ENCODE data around the gene PDE6G.
"Not testable (repeated sequence)": the region's sequence is repeated elsewhere in the genome, so short reads cannot be mapped to it uniquely, and the experiment has no call there.

Gene PDE6G

GRCh38 chr17:81635431-81635830 is 20.9 kb downstream of the PDE6G start:
- no peak for DNase-seq (ENCODE audit: low read depth, low spot score)

GRCh38 chr17:81631482-81631881 is 24.9 kb downstream of the PDE6G start:
- no peak for DNase-seq (ENCODE audit: low read depth, low spot score)

- DNase-seq (ENCODE audit: low read depth, low spot score), result no peak
These were observed 26.1 kb downstream of the PDE6G start for GRCh38 chr17:81630274-81630673.

- no peak for DNase-seq (ENCODE audit: low read depth, low spot score)
These were observed 34.7 kb downstream of the PDE6G start for GRCh38 chr17:81621494-81622130.

- DNase-seq (ENCODE audit: low read depth, low spot score), result not testable (repeated sequence)
These were observed 38.0 kb downstream of the PDE6G start for GRCh38 chr17:81618307-81618706.

GRCh38 chr17:81616877-81617276 is 39.5 kb downstream of the PDE6G start:
- no peak for DNase-seq (ENCODE audit: low read depth, low spot score)

GRCh38 chr17:81615401-81615930 is 40.9 kb downstream of the PDE6G start:
- DNase-seq (ENCODE audit: low read depth, low spot score), result no peak

- DNase-seq (ENCODE audit: low read depth, low spot score), result no peak
These were observed 44.0 kb downstream of the PDE6G start for GRCh38 chr17:81612172-81612970.

GRCh38 chr17:81609541-81610311 is 46.6 kb downstream of the PDE6G start:
- no peak for DNase-seq (ENCODE audit: low read depth, low spot score)

GRCh38 chr17:81608605-81609004 is 47.7 kb downstream of the PDE6G start:
- DNase-seq (ENCODE audit: low read depth, low spot score), result no peak

GRCh38 chr17:81608082-81608481 is 48.3 kb downstream of the PDE6G start:
- DNase-seq (ENCODE audit: low read depth, low spot score), result no peak

- no peak for DNase-seq (ENCODE audit: low read depth, low spot score)
These were observed 48.9 kb downstream of the PDE6G start for GRCh38 chr17:81607431-81607830.

GRCh38 chr17:81603846-81604610 is 52.3 kb downstream of the PDE6G start:
- DNase-seq (ENCODE audit: low read depth, low spot score), result no peak

GRCh38 chr17:81601525-81602120 is 54.7 kb downstream of the PDE6G start:
- DNase-seq (ENCODE audit: low read depth, low spot score), result peak; percentile 7
